ENCODE measurements around the gene MCM7. TPM values are rescaled to one million over a fixed set of nuclear protein-coding genes. Genes with fewer than 3 reads are reported as not detected.
"Not testable (repeated sequence)": the region's sequence is repeated elsewhere in the genome, so short reads cannot be mapped to it uniquely, and the experiment has no call there.

The MCM7 gene
- total and polyA plus RNA-seq, 10 of the 15 experiments (the other 5 are each of a cell fraction or from before 2014, with no cell fraction given), result 183 to 383 (median 244) TPM

- not testable (repeated sequence) for H4K20me1 ChIP-seq (ENCODE audit: control insufficient read depth, insufficient read depth); H3K9me3 ChIP-seq (replicated peaks; ENCODE audit: control insufficient read depth, insufficient read depth, low read length); H2AFZ ChIP-seq (ENCODE audit: control insufficient read depth, low read depth, low read length); FAIRE-seq; H3K27me3 ChIP-seq (replicated peaks in 1 of 2; ENCODE audit: control insufficient read depth in 2 of 2, insufficient read depth in 2 of 2, low read length in 1 of 2); DNase-seq (ENCODE audit: low read depth, low spot score); H3K4me2 ChIP-seq (ENCODE audit: control insufficient read depth, insufficient read depth); H3K27ac ChIP-seq (ENCODE audit: control insufficient read depth, insufficient read depth); H3K9ac ChIP-seq (ENCODE audit: control insufficient read depth, insufficient read depth, low read length); ATAC-seq; H3K4me3 ChIP-seq; H3K36me3 ChIP-seq (ENCODE audit: control insufficient read depth in 2 of 2, insufficient read depth in 2 of 2, low read length in 1 of 2); BruUV-seq (replicated peaks)
- CTCF ChIA-PET, result interaction anchor here (0.6 to 7.9 kb wide), 24 partner anchors 8 to 765 kb away, joined by 3 to 107 read pairs (median 4); partner anchors contain the start of genes AZGP1, LAMTOR4, PVRIG and ZSCAN21
- RAD21 ChIA-PET (ENCODE audit: unreplicated experiment), result interaction anchor here (0.9 to 5.1 kb wide), 12 partner anchors 17 to 217 kb away, joined by 3 to 31 read pairs (median 6); partner anchors contain the start of genes AP4M1, LAMTOR4 and ZKSCAN1
- Histone ChIP-seq H3K4me1 (ENCODE audit: control insufficient read depth, insufficient read depth, low read length) (peaks cover 14% of the 10 kb centered on the region), H3K79me2 (ENCODE audit: control insufficient read depth, insufficient read depth, low read length) (peaks cover 13% of the 10 kb centered on the region)
- POLR2A ChIA-PET, result interaction anchor here (0.7 to 2.2 kb wide), 5 partner anchors 10 to 215 kb away, joined by 3 to 8 read pairs (median 5); partner anchors contain the start of genes CNPY4, LAMTOR4 and TRIM4
- in situ Hi-C loops (cut with MboI), result loop anchor here (5.0 kb wide), 1 partner anchor 277 kb away; no protein-coding TSS in a partner anchor
- SMC1A ChIA-PET (ENCODE audit: uncharacterized antibody, unreplicated experiment), result interaction anchor here (0.7 to 3.1 kb wide), 12 partner anchors 10 to 239 kb away, joined by 3 to 17 read pairs (median 5); partner anchors contain the start of genes AP4M1, MCM7 and TRIM4
- intact Hi-C loops (cut with micrococcal nuclease; ENCODE audit: unreplicated experiment), result loop anchor here (5.0 kb wide), 3 partner anchors 212 to 277 kb away; no protein-coding TSS in a partner anchor
- 100% methylated on average over 1 of the region's 1 CpG for WGBS (ENCODE audit: insufficient coverage, insufficient replicate concordance, low lambda C conversion rate, missing lambda C conversion rate)
Observed at GRCh38 chr7:100130220-100130607, 29.0 kb upstream of the MCM7 start.

DNA sequence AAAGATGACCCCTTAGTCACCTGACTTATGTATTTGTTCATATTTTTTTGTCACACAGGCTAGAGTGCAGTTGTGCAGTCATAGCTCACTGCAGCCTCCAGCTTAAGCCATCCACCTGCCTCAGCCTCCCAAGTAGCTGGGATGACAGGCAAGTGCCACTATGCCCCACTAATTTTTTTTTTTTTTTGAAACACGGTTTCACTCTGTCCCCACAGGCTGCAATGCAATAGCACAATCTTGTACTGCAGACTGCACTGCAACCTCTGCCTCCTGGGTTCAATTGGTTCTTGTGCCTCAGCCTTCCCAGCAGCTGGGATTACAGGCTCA, 27.4 kb upstream of the MCM7 start:
- BruUV-seq (replicated peaks), result no TSS peak
- no peaks in the 10 kb centered on the region for H4K20me1 ChIP-seq (ENCODE audit: control insufficient read depth, insufficient read depth)
- TF ChIP-seq CHD4 (IDR thresholded peaks at IDR 0.05), result no peak
- peak overlapping the region; percentile 81 for H3K4me2 ChIP-seq (ENCODE audit: control insufficient read depth, insufficient read depth)
- RAD21 ChIA-PET (ENCODE audit: unreplicated experiment), result interaction anchor here (1.4 to 5.1 kb wide), 9 partner anchors 9 to 214 kb away, joined by 3 to 31 read pairs (median 7); partner anchors contain the start of gene ZKSCAN1
- H3K79me2 ChIP-seq (ENCODE audit: control insufficient read depth, insufficient read depth, low read length), result peaks cover 13% of the 10 kb centered on the region
- H3K36me3 ChIP-seq (ENCODE audit: control insufficient read depth in 2 of 2, insufficient read depth in 2 of 2, low read length in 1 of 2), result no peaks in the 10 kb centered on the region
- POLR2A ChIA-PET, result interaction anchor here (0.6 to 2.2 kb wide), 6 partner anchors 9 to 442 kb away, joined by 3 to 8 read pairs (median 4); partner anchors contain the start of genes AP4M1, CNPY4, MCM7 and TRIM4
- H3K27ac ChIP-seq (ENCODE audit: control insufficient read depth, insufficient read depth), result no peak overlapping the region
- no peak overlapping the region for H3K4me3 ChIP-seq
- H3K9me3 ChIP-seq (replicated peaks; ENCODE audit: control insufficient read depth, insufficient read depth, low read length), result no peaks in the 10 kb centered on the region
- H2AFZ ChIP-seq (ENCODE audit: control insufficient read depth, low read depth, low read length), result no peak overlapping the region
- H3K27me3 ChIP-seq (replicated peaks in 1 of 2; ENCODE audit: control insufficient read depth in 2 of 2, insufficient read depth in 2 of 2, low read length in 1 of 2), result no peaks in the 10 kb centered on the region
- in situ Hi-C loops (cut with MboI), result no loop called here
- ATAC-seq (no peak), FAIRE-seq (no peak), DNase-seq (ENCODE audit: low read depth, low spot score) (no peak)
- intact Hi-C loops (cut with micrococcal nuclease; ENCODE audit: unreplicated experiment), result loop anchor here (5.0 kb wide), 2 partner anchors 136 to 151 kb away; partner anchors contain the start of gene AZGP1
- CTCF ChIA-PET, result interaction anchor here (0.5 to 7.9 kb wide), 14 partner anchors 9 to 216 kb away, joined by 3 to 107 read pairs (median 4); partner anchors contain the start of genes AZGP1, MCM7 and PVRIG
- WGBS (ENCODE audit: insufficient coverage, insufficient replicate concordance, low lambda C conversion rate, missing lambda C conversion rate), result 0% methylated on average over 1 of the region's 1 CpG
- SMC1A ChIA-PET (ENCODE audit: uncharacterized antibody, unreplicated experiment), result interaction anchor here (0.6 to 3.1 kb wide), 12 partner anchors 10 to 215 kb away, joined by 3 to 17 read pairs (median 4); partner anchors contain the start of genes AP4M1 and MCM7
- H3K9ac ChIP-seq (ENCODE audit: control insufficient read depth, insufficient read depth, low read length), result no peak overlapping the region
- peaks cover 17% of the 10 kb centered on the region for H3K4me1 ChIP-seq (ENCODE audit: control insufficient read depth, insufficient read depth, low read length)
